ENCODE measurements around the gene CABLES2.
A peak's percentile ranks its signal among the peaks of the same experiment; 100 is the strongest.

The CABLES2 gene

GRCh38 chr20:62407221-62407992 is at the start of gene CABLES2:
TSS of gene CABLES2 (minus strand) at chr20:62407285. CDS start at chr20:62407276, 9 bp downstream.
- DNase-seq (ENCODE audit: low spot score): peak; percentile 90

- DNase-seq (ENCODE audit: low spot score): no peak
Observed at GRCh38 chr20:62455929-62456328, 48.8 kb upstream of the CABLES2 start.

GRCh38 chr20:62454904-62455636 is 48.0 kb upstream of the CABLES2 start:
- no peak for DNase-seq (ENCODE audit: low spot score)

GRCh38 chr20:62453186-62453808 is 46.2 kb upstream of the CABLES2 start:
- no peak for DNase-seq (ENCODE audit: low spot score)

- no peak for DNase-seq (ENCODE audit: low spot score)
Observed at GRCh38 chr20:62452475-62453095, 45.5 kb upstream of the CABLES2 start.

- DNase-seq (ENCODE audit: low spot score): no peak
Observed at GRCh38 chr20:62451970-62452369, 44.9 kb upstream of the CABLES2 start.

GRCh38 chr20:62451156-62451767 is 44.2 kb upstream of the CABLES2 start:
- DNase-seq (ENCODE audit: low spot score): no peak

GRCh38 chr20:62449951-62450691 is 43.0 kb upstream of the CABLES2 start:
- no peak for DNase-seq (ENCODE audit: low spot score)

GRCh38 chr20:62448788-62449187 is 41.7 kb upstream of the CABLES2 start:
- no peak for DNase-seq (ENCODE audit: low spot score)

- DNase-seq (ENCODE audit: low spot score): no peak
Observed at GRCh38 chr20:62448038-62448437, 41.0 kb upstream of the CABLES2 start.

GRCh38 chr20:62446888-62447869 is 40.1 kb upstream of the CABLES2 start:
- no peak for DNase-seq (ENCODE audit: low spot score)

GRCh38 chr20:62446481-62446880 is 39.4 kb upstream of the CABLES2 start:
- DNase-seq (ENCODE audit: low spot score): no peak

- DNase-seq (ENCODE audit: low spot score): no peak
Observed at GRCh38 chr20:62445553-62446340, 38.7 kb upstream of the CABLES2 start.

- no peak for DNase-seq (ENCODE audit: low spot score)
Observed at GRCh38 chr20:62444286-62444685, 37.2 kb upstream of the CABLES2 start.

- DNase-seq (ENCODE audit: low spot score): no peak
Observed at GRCh38 chr20:62441987-62442539, 35.0 kb upstream of the CABLES2 start.

- no peak for DNase-seq (ENCODE audit: low spot score)
Observed at GRCh38 chr20:62439218-62439617, 32.1 kb upstream of the CABLES2 start.

GRCh38 chr20:62437927-62438326 is 30.8 kb upstream of the CABLES2 start:
- DNase-seq (ENCODE audit: low spot score): peak; percentile 5

GRCh38 chr20:62437496-62437895 is 30.4 kb upstream of the CABLES2 start:
- no peak for DNase-seq (ENCODE audit: low spot score)

- no peak for DNase-seq (ENCODE audit: low spot score)
Observed at GRCh38 chr20:62436692-62437091, 29.6 kb upstream of the CABLES2 start.

Data from globus pallidus (tissue), 1 donor.